Smooth muscle cell (in vitro differentiated cells): ENCODE measurements around the gene KDM4C. TPM values are rescaled to one million over a fixed set of nuclear protein-coding genes. Genes with fewer than 3 reads are reported as not detected.

ENCODE experiments used
- DNase-seq: peaks from one replicate; lab custom pipeline; 2025; ENCODE audit not compliant: unreplicated experiment; lab: John Stamatoyannopoulos, UW
- H2AFZ ChIP-seq: fragments of 200-600 bp; sonication (generic); 2 replicates; pipeline ENCODE4 v1.6.0; 2016; ENCODE audit warnings: antibody characterized with exemption, low read depth, mild to moderate bottlenecking
- H3F3A ChIP-seq: fragments of 200-600 bp; sonication (generic); 2 replicates; pipeline ENCODE4 v1.6.0; 2017; ENCODE audit warnings: antibody characterized with exemption, low read depth
- H3K27ac ChIP-seq: fragments of 200-600 bp; sonication (generic); 2 replicates; pipeline ENCODE4 v1.5.1; 2016; ENCODE audit warnings: low read depth, mild to moderate bottlenecking
- H3K27me3 ChIP-seq: fragments of 200-600 bp; sonication (generic); 2 replicates; pipeline ENCODE4 v1.6.1; 2016; ENCODE audit warnings: low read depth, mild to moderate bottlenecking
- H3K36me3 ChIP-seq: fragments of 200-600 bp; sonication (generic); 2 replicates; pipeline ENCODE4 v1.5.1; 2016; ENCODE audit warnings: low read depth
- H3K4me1 ChIP-seq: fragments of 200-600 bp; sonication (generic); 2 replicates; pipeline ENCODE4 v1.5.1; 2016; ENCODE audit warnings: low read depth
- H3K4me2 ChIP-seq: fragments of 200-600 bp; sonication (generic); 2 replicates; pipeline ENCODE4 v1.6.0; 2016; ENCODE audit warnings: mild to moderate bottlenecking
- H3K4me3 ChIP-seq: fragments of 200-600 bp; sonication (generic); 2 replicates; pipeline ENCODE4 v1.5.1; 2016; ENCODE audit warnings: mild to moderate bottlenecking
- H3K79me2 ChIP-seq: fragments of 200-600 bp; sonication (generic); 2 replicates; pipeline ENCODE4 v1.6.0; 2016; ENCODE audit warnings: low read depth, mild to moderate bottlenecking
- H3K9ac ChIP-seq: fragments of 200-600 bp; sonication (generic); 2 replicates; pipeline ENCODE4 v1.6.0; 2016; ENCODE audit warnings: low read depth
- H3K9me3 ChIP-seq: fragments of 200-600 bp; sonication (generic); replicated peaks from 2 replicates; pipeline ENCODE4 v1.5.1; 2016; ENCODE audit warnings: low read depth
- H4K20me1 ChIP-seq: fragments of 200-600 bp; sonication (generic); 2 replicates; pipeline ENCODE4 v1.6.0; 2016; ENCODE audit warnings: low read depth
- WGBS: methylation state at CpG from one replicate; pipeline ENCODE4 v1.1.7; 2016; ENCODE audit warnings: low lambda C conversion rate; 5-methylcytosine and 5-hydroxymethylcytosine counted together
- polyA plus RNA-seq: library from polyadenylated mRNA; unstranded; fragments of >200 nt; fragmentation: Nextera tagmentation; extraction: Ambion mirVana; gene quantifications from 2 replicates; pipeline ENCODE4 v1.2.1, GENCODE V29; 2016
- total RNA-seq: library from RNA; depleted of rRNA; stranded (reverse); fragments of >200 nt; gene quantifications from 2 replicates; pipeline ENCODE4 v1.2.3, GENCODE V29; 2014
- TF ChIP-seq, protein P1 (sequence below): fragments of 200-600 bp; sonication (generic); IDR thresholded peaks from 2 replicates; pipeline ENCODE4 v1.5.1; 2017; ENCODE audit warnings: borderline replicate concordance, mild to moderate bottlenecking, antibody characterized with exemption; ENCODE audit not compliant: insufficient read depth, poor library complexity, severe bottlenecking

Gene KDM4C
- total and polyA plus RNA-seq, 2 experiments from 2014 or later = 7.5 to 20.2 TPM

- Histone ChIP-seq H3F3A (no peaks in the 10 kb centered on the region), H3K36me3 (no peaks in the 10 kb centered on the region), H3K27me3 (no peaks in the 10 kb centered on the region), H4K20me1 (no peaks in the 10 kb centered on the region), H3K27ac (no peak overlapping the region), H2AFZ (no peak overlapping the region), H3K9ac (no peak overlapping the region), H3K9me3 (no peaks in the 10 kb centered on the region), H3K4me1 (no peaks in the 10 kb centered on the region), H3K4me3 (no peak overlapping the region), H3K4me2 (no peak overlapping the region), H3K79me2 (no peaks in the 10 kb centered on the region)
- whole genome bisulfite sequencing = 66% methylated on average over 7 of the region's 7 CpGs
- TF ChIP-seq, protein P1, sequence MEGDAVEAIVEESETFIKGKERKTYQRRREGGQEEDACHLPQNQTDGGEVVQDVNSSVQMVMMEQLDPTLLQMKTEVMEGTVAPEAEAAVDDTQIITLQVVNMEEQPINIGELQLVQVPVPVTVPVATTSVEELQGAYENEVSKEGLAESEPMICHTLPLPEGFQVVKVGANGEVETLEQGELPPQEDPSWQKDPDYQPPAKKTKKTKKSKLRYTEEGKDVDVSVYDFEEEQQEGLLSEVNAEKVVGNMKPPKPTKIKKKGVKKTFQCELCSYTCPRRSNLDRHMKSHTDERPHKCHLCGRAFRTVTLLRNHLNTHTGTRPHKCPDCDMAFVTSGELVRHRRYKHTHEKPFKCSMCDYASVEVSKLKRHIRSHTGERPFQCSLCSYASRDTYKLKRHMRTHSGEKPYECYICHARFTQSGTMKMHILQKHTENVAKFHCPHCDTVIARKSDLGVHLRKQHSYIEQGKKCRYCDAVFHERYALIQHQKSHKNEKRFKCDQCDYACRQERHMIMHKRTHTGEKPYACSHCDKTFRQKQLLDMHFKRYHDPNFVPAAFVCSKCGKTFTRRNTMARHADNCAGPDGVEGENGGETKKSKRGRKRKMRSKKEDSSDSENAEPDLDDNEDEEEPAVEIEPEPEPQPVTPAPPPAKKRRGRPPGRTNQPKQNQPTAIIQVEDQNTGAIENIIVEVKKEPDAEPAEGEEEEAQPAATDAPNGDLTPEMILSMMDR = no peak
- no peak for DNase-seq
These were observed 238.5 kb downstream of the KDM4C start for GRCh38 chr9:6996061-6996854.

- H3K9ac ChIP-seq = no peak overlapping the region
- no peaks in the 10 kb centered on the region for H4K20me1 ChIP-seq
- no peaks in the 10 kb centered on the region for H3K9me3 ChIP-seq
- no peaks in the 10 kb centered on the region for H3K79me2 ChIP-seq
- no peaks in the 10 kb centered on the region for H3F3A ChIP-seq
- TF ChIP-seq, protein P1 = no peak
- no peak overlapping the region for H3K4me2 ChIP-seq
- H3K27ac ChIP-seq = no peak overlapping the region
- 87% methylated on average over 1 of the region's 1 CpG for WGBS
- H3K27me3 ChIP-seq = no peaks in the 10 kb centered on the region
- no peak overlapping the region for H3K4me3 ChIP-seq
- no peaks in the 10 kb centered on the region for H3K4me1 ChIP-seq
- DNase-seq = no peak
- no peaks in the 10 kb centered on the region for H3K36me3 ChIP-seq
- no peak overlapping the region for H2AFZ ChIP-seq
These were observed 239.6 kb downstream of the KDM4C start for GRCh38 chr9:6997330-6997729.

DNA sequence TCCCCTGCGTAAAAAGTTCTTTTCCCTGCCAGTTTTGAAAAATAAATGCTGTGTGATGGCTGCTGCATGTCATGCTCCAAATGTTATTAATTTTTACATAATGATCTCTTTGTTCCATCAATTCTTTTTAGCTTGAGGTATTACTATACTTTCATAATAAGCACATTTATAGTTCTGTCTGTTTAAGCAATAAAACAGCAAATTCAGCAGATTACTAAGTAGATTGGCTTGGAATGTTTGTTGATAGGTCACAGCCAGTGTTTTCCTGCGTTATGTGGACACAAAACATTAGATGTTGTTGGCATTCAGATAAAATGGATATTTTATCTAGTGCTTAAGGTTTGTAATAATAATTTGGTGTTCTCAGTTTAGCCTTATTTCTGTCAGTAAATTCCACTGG is 242.0 kb downstream of the KDM4C start:
- H3K4me1 ChIP-seq = no peaks in the 10 kb centered on the region
- H3K27me3 ChIP-seq = no peaks in the 10 kb centered on the region
- no peaks in the 10 kb centered on the region for H3K79me2 ChIP-seq
- H3K36me3 ChIP-seq = no peaks in the 10 kb centered on the region
- H2AFZ ChIP-seq = no peak overlapping the region
- no peak overlapping the region for H3K4me3 ChIP-seq
- H3K9ac ChIP-seq = no peak overlapping the region
- no peaks in the 10 kb centered on the region for H3K9me3 ChIP-seq
- no peak overlapping the region for H3K4me2 ChIP-seq
- no peaks in the 10 kb centered on the region for H4K20me1 ChIP-seq
- H3F3A ChIP-seq = no peaks in the 10 kb centered on the region
- TF ChIP-seq, protein P1 = no peak
- no peak for DNase-seq
- 93% methylated on average over 2 of the region's 2 CpGs for WGBS
- H3K27ac ChIP-seq = no peak overlapping the region

- no peak overlapping the region for H3K27ac ChIP-seq
- H3K4me2 ChIP-seq = no peak overlapping the region
- no peaks in the 10 kb centered on the region for H3K36me3 ChIP-seq
- H3K9me3 ChIP-seq = no peaks in the 10 kb centered on the region
- TF ChIP-seq, protein P1 = no peak
- no peak overlapping the region for H3K9ac ChIP-seq
- no peak for DNase-seq
- H3K4me3 ChIP-seq = no peak overlapping the region
- no peaks in the 10 kb centered on the region for H3K4me1 ChIP-seq
- WGBS = 86% methylated on average over 1 of the region's 1 CpG
- H2AFZ ChIP-seq = no peak overlapping the region
- no peaks in the 10 kb centered on the region for H3K79me2 ChIP-seq
- H3K27me3 ChIP-seq = no peaks in the 10 kb centered on the region
- no peaks in the 10 kb centered on the region for H3F3A ChIP-seq
- H4K20me1 ChIP-seq = no peaks in the 10 kb centered on the region
These were observed 243.8 kb downstream of the KDM4C start for GRCh38 chr9:7001571-7001970.
